GM10248 (cell line): ENCODE measurements around the gene WSCD1.

Experiments
- CTCF ChIA-PET: fragments of 300-600 bp; sonication (Branson Sonifier 250); formaldehyde crosslinking; extraction: SDS; loops from one replicate; lab custom pipeline; 2021; ENCODE audit warnings: antibody characterized with exemption; lab: Yijun Ruan, JAX
- POLR2A ChIA-PET: fragments of 350-650 bp; sonication (Branson Sonifier 250); formaldehyde crosslinking; extraction: SDS; loops from one replicate; lab custom pipeline; 2020; ENCODE audit warnings: antibody characterized with exemption; lab: Yijun Ruan, JAX
- DNase-seq: peaks from one replicate; pipeline ENCODE4 v3.0.0; 2012; ENCODE audit errors: extremely low spot score
- CTCF ChIP-seq: IDR thresholded peaks from 2 replicates; pipeline ENCODE4 v1.5.1; 2012; ENCODE audit warnings: mild to moderate bottlenecking, low read depth; ENCODE audit errors: extremely low read depth, missing control alignments, control extremely low read depth

Gene WSCD1

DNA sequence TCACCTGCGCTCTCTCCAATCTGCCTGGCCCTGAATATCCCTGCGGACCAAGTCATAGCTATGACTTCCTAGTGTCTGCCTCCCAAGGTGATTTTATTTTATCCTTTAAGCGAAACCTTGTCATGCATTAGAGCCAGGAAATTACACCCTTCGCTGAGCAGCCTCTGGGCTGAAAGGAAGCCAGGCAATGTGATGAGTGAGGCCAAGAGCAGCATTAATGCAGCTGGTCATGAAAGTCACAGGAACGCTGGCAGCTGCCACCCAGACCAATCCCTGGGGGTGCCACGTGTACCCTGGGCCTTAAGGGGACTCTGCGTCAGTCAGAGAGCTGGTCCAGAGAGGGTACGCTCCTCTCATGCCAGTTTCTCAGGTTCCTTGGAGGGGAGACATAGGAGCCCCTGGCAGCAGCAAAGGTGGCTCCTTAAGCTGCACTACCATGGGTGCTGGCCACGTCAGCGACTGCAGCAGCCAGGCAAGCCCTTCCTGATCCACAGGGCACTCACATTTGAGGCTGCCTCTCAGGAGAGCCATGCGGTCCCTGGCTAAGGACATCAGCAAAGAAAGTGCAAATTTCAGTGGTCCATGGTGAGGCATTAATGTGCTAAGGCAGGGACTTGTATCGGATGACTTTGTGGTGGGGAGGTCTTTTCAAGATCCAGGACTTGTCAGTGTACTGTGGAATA is 42.7 kb upstream of the WSCD1 start:
- ChIA-PET CTCF (interaction anchor here (0.8 kb wide), 1 partner anchor 11 kb away, joined by 4 read pairs; no protein-coding TSS in a partner anchor), POLR2A (no interaction called here)
- no peak for DNase-seq
- no peak for TF ChIP-seq CTCF

- ChIA-PET POLR2A (no interaction called here), CTCF (interaction anchor here (0.8 kb wide), 1 partner anchor 12 kb away, joined by 4 read pairs; no protein-coding TSS in a partner anchor)
- DNase-seq: no peak
Measured at GRCh38 chr17:6028294-6028693, 41.9 kb upstream of the WSCD1 start.

DNA sequence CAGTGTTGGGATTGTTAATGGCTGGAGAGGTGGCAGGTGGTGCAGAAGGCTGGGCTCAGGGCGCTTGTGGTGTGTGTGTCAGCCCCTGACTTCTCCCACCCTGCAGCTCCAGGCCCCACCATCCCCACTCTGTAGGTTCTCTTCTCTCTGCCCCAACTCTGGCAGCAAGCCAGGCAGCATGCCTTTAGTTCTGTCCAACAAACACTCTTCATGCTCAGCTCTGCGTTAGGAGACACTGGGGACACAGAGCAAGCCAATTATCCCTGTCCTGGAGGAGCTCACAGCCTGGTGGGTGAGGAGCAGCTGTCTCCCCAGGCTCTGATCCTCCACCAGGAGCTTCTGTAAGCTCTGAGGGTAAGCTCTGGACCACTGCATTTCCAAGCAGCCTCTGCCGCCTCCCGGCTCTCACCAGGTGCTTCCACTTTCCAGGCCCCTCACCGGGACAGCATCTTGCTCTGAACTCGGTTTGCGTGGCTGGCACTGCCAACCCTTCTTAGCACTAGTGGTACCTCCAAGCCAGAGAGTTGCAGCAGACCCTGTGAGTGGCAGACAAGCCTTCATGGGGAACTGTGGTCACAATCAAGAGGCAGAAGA is 34.3 kb upstream of the WSCD1 start:
- TF ChIP-seq CTCF: no peak
- POLR2A ChIA-PET: no interaction called here
- no peak for DNase-seq
- CTCF ChIA-PET: interaction anchor here (2.0 kb wide), 1 partner anchor 11 kb away, joined by 5 read pairs; no protein-coding TSS in a partner anchor

More at GRCh38 chr17:6028294-6028693, 41.9 kb upstream of the WSCD1 start:
- no peak for TF ChIP-seq CTCF

- DNase-seq: no peak
- TF ChIP-seq CTCF: no peak
- CTCF ChIA-PET: no interaction called here
- POLR2A ChIA-PET: no interaction called here
Measured at GRCh38 chr17:6040504-6040903, 29.7 kb upstream of the WSCD1 start.

DNA sequence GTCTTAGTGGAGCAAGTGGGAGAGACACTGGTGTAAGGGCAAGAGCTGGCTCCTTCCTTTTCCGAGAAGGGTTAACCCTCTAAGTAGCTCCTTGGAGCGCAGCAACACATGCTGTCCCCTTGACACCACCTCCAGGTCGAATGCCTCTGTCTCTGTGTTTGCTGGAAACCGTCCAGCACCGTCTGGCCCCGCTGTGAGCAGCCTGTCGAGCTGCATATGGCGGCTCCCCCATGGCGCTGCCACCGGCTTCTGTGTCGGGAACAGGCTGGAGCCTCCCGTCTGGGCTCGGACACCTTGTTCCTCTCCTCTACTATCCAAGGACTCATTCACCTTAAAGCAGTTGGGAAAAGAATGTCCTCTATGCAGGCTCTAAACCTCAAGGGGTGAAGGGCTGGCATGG is 28.9 kb upstream of the WSCD1 start:
- ChIA-PET CTCF (interaction anchor here (0.8 kb wide), 1 partner anchor 372 kb away, joined by 3 read pairs; no protein-coding TSS in a partner anchor), POLR2A (no interaction called here)
- no peak for TF ChIP-seq CTCF
- DNase-seq: no peak

DNA sequence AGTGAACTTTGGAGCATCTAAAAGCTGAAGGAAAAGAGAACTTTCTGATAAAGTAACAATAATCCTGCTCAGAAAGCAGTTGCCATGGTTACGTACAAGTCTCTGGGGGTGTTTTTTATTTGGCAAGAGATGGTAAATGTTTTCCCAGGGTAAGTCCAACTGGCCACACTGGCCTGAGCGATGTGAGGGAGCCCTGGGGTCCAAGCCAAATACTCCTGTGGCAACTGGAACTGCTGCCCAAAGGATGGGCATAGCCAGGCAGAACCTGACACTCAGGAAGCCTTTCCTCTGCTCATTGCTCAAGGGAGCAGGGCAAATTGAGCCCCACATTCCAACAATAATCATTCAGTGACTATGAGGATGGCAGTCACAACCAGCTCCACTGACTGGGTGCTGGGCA is 26.8 kb upstream of the WSCD1 start:
- no peak for DNase-seq
- POLR2A ChIA-PET: no interaction called here
- TF ChIP-seq CTCF: no peak
- CTCF ChIA-PET: interaction anchor here (0.8 to 1.5 kb wide), 2 partner anchors 19 to 22 kb away, joined by 3 to 4 read pairs; no protein-coding TSS in a partner anchor
